HK-2 (cell line): ENCODE data around the gene HOXD3.
A peak's percentile ranks its signal among the peaks of the same experiment; 100 is the strongest.

Experiments used
- DNase-seq: peaks from one replicate; pipeline ENCODE4 v3.0.0-alpha.2; 2018; ENCODE audit not compliant: unreplicated experiment

The HOXD3 gene

DNA sequence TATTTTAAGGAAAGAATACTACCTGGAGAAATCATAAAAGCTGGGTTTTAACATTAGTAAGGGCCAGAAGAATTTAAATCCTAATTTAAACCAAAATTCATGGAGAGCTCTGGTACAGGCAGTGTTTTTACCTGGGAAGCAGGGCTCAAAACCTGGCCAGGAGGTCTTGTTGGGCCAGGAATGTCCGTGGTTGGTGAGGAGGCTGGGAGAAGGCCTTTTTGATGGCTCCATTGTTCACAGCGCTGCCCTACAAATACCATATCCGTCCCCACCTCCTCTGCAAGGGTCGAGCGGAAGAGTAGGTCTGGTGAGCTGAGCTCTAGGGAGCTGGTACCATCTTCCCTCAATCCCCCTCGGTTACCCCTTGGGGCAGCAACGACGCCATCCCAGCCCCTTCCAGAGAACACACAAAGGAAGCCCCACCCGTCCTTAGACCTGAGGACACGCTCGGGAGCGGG is 20.5 kb downstream of the HOXD3 start:
- DNase-seq, result no peak

DNA sequence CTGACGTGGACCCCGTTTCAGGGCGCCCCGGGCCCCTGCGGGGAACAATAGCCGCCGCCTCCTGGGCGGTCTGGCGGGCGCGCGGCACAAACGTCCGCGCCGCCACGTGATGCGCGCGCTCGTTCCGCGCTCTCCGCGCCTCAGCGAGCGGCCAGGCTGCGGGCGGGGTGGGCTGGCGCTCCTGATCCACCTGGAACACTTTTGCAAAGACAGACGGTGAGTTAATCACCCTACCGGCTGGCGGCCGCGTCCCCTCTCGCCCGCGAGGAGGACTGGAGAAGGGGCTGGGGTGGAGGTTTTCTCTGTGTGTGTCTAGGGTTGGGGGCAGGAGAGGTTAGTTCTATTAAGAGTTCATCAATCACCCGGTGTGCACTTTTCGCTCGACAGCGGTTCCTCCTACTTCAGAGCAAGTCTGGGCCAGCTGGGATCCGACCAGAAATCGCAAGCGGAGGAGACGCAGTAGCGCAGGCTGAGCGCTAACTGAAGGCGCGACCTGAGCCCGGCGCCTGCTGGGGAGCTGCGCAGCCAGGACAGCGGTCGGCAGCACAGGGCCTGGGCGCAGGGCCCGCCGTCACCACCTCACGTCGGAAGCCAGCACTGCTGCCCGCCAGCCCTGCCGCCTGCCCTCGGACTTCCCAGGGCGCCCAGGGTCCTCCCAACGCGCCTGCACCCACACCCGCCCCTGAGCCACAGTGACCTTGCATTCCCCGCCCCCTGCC is 21.1 kb downstream of the HOXD3 start:
- no peak for DNase-seq

DNA sequence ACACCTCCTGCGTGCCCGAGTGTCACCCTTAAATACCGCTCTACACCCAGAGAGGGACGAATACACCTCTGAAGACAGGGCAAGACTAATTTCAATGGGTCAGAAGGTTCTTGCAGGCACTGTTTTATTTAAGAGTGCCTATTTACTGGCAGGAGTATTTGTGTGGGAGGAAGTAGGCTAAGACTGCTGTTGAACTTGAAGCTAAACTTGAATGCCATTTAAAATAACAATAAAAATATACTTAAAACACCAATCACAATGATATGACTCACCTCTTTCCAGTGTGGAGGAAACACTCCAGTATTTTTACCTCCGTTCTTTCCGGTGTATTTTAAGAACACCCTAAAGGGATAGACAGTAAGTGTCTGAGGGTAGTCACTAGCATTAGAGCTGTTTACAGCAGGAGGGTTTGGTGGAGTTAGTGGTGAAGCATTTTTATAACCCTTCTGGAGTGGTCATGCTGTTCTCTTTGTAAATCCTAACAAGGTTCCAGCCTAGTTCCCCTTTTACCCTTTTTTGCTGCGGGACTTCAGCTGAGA is 21.7 kb downstream of the HOXD3 start:
- no peak for DNase-seq

DNA sequence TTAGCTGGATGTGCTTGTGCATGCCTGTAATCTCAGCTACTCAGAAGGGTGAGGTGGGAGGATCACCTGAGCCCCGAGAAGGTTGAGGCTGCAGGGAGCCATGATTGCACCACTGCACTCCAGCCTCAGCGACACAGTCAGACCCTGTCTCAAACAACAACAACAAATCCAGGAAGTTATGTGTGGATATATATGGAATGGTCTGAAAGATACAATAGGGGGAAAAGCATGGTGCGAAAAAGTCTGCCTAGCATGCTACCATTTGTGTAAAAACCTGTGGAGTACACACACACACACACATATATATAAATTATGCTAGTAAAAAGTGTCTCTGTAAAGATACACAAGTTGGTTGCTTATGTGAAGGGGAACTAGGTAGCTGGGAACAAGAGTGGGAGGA is 24.4 kb downstream of the HOXD3 start:
- no peak for DNase-seq

DNA sequence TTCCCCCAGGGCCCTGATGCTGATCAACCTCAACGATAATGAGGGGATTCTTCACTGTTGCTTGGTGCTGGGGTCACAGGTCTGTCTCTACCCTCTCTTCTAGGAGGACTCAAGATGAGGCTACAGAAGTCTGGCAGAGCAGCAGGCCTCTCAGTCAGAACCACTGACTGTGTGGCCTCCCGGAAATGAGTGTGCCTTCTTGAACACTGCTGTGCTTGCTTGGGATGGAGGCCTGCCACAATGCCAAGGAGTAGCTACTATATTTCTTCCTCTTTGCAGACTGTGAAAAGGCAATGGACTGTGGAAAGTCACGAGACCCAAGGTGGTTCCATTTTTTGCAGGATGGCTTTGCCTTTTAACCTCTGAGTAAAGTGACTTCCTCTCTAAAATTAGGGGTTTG is 25.6 kb downstream of the HOXD3 start:
- DNase-seq, result no peak

DNA sequence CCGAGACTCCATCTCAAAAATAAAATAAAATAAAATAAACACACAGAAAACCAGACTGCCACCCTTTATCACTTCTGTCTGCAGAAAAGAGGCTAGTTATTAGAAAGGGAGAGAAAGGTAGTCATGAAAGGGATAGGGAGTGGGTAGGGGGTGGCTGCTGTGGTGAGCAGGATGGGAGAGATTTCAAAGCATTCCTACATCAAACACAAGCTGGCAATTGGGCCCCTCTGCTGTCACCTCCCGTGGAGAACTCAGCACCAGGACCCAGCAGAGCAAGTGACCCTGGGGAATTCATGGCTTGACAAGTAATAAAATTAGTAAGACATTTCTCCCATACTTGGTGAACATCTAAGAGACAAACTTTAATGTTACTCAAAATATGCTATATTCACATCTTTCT is 27.6 kb downstream of the HOXD3 start:
- no peak for DNase-seq

DNA sequence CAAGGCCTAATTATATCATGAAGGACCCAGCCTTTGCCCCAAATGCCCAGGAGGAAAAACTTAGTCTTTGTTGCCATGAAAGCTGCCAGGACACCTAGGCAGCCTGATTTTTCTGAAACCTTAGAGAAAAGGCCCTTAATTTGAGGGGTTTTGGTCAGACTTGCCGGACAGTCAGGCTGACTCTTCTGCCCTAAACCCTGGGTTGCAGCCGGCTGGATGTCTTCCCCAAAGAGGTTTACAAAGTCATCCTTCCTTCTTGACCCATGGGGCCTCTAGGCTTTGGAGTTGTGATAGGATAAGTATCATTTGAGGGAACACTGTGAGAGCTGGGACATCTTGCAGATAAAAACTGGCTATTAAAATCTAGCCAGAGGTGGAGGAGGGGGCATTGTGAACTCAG is 28.9 kb downstream of the HOXD3 start:
- DNase-seq, result no peak

DNA sequence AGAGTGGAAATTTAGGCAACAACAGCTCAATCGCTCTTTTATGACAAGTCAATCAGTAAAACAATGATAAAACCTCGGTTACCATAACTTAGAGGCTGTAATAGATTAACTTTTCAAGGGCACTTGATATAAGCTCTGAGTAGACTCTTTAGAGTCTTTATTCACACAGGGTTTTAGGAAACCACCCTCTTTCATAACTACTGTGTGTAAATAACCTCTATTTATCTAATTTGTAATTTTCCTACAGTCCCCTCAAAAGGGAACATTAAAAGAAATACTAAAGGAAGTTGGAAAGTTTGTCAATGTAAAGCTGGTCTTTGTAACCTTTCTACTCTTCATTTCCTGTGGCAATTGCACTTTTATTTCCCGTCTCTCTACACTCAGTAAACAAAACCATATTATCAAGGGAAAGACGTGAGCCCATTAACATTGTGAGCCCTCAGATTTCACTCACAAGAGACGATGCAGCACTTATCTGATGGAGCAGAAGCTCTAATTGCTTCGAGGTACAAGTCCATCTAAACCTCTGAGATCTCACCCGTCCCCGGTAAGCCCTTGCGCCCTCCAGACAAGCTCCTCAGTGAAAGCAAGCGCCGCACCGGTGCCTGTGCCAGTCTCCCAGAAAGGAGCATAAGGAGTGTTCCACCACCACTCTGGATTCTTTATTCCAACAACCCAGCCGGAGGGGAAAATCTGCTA is 30.2 kb downstream of the HOXD3 start:
- DNase-seq, result peak; percentile 26

DNA sequence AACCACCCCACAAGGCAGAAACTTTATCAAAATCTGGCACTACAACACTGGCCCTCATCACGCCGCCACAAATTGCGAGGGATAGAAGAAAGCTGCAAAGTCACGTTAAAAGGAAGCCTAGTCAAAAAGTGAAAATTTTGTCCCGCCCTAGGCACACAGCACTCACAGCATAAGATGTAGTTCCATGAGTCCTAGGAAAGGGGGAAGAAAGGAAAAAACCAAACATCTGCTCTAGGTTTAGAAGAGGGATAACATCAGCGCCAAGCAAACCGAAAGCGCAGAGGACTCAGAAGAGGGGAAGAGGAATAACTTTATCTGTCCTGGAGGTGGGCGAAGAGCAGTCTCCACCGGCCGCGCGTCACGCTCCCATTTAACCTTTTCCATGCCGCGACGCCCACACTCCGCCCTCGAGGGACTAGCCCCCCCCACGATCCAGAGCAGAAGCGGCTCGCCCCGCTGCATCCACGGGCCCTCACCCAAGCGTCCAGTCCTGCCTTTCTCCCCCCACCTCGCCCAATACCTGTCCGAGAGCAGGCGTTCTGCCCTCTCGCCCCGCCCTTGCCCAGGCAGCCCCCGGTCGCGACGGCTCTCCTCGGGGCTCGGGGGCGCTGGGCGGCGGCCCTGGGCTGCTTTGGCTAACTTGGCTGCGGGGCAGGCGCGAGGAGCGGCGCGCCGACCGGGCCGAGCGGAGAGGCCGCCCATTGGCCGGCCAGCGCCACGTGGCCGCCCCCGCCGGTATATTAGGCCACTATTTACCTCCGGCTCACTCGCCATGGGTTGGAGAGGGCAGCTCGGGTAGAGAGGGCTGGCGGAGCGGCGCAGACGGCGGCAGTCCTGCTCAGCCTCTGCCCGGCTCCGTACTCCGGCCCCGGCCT is 31.0 kb downstream of the HOXD3 start, which contains the start of gene HOXD1:
Gene HOXD1 (plus strand): TSS at position 770 of the 875 bp plus-strand sequence. CDS start 134 bp downstream, outside the sequence.
- peak; percentile 76 for DNase-seq

DNA sequence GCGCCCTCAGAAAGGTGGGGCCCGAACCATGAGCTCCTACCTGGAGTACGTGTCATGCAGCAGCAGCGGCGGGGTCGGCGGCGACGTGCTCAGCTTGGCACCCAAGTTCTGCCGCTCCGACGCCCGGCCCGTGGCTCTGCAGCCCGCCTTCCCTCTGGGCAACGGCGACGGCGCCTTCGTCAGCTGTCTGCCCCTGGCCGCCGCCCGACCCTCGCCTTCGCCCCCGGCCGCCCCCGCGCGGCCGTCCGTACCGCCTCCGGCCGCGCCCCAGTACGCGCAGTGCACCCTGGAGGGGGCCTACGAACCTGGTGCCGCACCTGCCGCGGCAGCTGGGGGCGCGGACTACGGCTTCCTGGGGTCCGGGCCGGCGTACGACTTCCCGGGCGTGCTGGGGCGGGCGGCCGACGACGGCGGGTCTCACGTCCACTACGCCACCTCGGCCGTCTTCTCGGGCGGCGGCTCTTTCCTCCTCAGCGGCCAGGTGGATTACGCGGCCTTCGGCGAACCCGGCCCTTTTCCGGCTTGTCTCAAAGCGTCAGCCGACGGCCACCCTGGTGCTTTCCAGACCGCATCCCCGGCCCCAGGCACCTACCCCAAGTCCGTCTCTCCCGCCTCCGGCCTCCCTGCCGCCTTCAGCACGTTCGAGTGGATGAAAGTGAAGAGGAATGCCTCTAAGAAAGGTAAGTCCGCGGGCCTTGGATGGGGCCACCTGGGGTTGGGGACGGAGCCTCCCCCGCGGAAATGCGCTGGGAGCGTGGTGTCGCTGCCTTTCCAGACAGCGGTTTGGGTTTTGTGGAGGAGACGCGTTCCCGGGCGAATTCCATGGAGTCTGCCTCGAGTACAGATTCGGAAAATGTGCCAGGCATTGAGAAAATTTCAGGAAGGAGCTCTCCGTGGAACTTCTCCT is 31.9 kb downstream of the HOXD3 start:
- peak; percentile 17 for DNase-seq

DNA sequence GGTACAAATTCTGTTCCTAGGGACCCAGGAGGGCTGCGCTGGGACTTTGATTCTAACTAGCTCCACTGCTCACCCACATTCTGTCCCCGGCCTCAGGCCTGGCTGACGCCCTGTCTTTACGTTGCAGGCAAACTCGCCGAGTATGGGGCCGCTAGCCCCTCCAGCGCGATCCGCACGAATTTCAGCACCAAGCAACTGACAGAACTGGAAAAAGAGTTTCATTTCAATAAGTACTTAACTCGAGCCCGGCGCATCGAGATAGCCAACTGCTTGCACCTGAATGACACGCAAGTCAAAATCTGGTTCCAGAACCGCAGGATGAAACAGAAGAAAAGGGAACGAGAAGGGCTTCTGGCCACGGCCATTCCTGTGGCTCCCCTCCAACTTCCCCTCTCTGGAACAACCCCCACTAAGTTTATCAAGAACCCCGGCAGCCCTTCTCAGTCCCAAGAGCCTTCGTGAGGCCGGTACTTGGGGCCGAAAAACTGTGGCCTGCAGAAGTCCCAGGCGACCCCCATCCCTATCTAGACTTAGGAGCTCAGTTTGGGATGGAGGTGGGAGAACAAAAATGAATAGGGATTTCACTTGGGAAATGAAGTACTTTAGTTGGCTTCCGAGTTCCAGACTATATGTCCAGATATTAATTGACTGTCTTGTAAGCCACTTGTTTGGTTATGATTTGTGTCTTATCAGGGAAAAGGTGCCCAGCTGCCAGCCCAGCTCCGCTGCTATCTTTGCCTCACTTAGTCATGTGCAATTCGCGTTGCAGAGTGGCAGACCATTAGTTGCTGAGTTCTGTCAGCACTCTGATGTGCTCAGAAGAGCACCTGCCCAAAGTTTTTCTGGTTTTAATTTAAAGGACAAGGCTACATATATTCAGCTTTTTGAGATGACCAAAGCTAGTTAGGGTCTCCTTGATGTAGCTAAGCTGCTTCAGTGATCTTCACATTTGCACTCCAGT is 32.9 kb downstream of the HOXD3 start:
- DNase-seq, result no peak

DNA sequence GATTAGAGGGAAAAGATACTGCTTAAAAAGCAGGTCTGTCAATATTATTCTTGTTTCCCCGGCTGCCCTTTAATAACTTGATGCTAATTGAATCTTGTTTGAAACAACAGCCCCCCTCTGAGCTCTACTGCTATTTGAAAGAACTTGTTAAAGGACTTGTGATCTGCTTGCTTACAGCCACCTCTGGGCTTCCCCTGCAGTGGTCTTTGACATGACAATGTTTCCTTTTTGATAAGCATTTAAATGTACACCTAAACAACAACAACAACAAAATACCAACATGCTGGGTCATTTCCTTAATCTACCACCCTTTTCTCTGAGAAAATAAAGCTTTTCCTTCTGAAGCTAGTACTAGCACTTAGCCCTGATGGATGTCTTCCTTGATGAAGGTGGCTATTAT is 35.2 kb downstream of the HOXD3 start:
- DNase-seq, result no peak

DNA sequence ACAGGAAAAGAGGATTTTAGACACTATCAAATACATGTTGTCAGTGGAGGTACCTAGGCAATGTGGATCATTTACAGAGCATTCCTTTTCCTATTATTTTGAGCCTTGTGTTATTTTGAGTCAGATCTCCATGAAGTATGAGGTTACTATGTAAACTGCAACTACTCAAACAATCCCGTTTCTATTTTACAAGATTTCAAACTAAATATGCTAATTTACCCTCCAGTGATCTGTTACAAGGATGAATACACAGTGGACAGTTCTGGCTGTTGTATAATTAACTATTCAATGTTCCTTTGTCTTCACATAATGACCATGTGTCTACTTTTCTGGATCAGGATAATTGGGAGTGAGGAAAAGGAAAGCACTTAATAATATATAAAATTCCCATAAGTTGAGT is 35.9 kb downstream of the HOXD3 start:
- no peak for DNase-seq

DNA sequence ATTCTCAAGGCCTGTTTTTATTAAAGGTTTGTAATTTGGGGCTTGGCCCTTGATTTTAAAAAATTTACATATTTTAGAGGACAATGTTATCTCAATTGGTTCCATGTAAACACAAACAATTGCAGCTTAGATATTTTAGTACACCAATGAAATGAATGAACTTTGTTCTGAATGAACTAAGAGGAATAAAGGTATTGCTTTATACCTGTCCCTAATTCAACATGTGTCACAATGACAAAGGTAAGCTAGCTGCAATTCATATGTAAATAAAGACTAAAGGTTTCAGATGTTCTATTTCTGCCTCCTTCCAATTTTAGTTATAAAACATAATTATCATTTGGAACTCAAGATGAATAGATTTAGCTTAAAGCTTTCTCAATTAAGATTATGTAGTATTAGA is 42.8 kb downstream of the HOXD3 start:
- DNase-seq, result no peak

DNA sequence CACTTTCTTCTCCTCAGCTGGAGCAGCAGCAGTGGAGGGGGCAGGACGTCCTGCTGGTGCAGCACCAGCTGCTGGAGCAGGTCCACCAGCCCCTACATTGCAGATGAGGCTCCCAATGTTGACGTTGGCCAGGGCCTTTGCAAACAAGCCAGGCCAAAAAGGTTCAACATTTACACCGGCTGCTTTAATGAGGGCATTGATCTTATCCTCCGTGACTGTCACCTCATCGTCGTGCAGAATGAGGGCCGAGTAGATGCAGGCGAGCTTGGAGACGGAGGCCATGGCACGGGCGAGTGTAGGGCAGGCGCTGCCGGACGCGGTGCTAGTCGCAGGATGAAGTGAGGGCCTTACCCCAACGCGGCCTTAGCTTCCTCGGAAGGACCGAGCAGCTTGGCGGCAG is 43.9 kb downstream of the HOXD3 start:
- DNase-seq, result no peak

DNA sequence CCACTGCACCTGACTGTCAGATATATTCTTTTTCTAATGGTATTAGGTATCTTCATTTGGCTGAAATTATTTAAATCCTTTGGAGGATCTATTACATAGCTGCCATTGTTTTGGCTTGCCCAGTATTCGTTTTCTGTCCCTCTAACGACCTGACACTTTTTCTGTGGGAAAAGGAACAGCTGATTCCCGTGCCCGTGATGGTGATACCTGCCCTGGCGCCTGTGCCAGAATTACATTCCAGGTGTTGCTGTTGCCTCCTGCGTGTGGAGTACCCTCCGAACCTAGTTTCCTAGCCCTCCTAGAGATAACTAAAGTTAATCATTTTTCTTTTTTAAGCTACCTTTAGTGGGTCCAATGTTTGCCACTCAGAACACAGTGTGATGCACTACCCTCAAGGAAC is 45.4 kb downstream of the HOXD3 start:
- DNase-seq, result no peak

DNA sequence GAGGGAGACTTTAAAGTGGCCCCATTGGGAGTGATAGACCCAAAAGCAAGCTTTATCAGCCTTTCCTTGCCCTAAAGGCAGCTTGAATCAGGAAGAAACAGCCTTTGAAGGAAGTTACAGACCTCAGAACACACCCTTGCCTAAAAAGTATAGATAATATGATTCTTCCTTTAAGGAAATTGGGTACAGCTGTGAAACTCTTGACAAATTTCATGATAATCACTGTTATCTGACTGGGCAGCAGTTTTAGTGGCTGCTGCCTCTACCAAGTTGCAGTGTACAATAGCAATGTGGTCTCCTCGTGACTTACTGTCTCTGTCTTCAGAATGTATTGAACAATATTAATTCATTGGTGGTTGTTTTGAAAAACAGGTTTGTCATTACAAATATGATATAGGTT is 48.0 kb downstream of the HOXD3 start:
- DNase-seq, result no peak

DNA sequence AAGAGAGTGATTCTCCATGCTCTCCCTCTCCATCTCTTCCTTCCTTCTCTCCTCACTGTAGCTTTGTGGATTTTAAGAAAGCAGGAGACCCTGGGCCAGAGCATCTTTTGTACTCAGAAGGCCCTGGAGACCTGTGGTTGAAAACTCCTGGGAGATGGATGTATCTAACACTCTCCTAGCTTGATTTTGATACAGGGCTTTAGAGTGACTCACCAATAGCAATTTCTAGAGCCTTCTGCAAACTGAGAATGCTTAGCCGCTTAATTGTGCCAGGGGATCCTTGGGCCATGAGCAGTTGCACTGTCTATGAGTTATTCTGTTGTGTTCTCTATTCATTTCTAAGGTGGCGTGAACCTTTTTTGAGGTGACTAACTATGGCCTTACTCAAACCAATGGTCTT is 49.0 kb downstream of the HOXD3 start:
- DNase-seq, result no peak

DNA sequence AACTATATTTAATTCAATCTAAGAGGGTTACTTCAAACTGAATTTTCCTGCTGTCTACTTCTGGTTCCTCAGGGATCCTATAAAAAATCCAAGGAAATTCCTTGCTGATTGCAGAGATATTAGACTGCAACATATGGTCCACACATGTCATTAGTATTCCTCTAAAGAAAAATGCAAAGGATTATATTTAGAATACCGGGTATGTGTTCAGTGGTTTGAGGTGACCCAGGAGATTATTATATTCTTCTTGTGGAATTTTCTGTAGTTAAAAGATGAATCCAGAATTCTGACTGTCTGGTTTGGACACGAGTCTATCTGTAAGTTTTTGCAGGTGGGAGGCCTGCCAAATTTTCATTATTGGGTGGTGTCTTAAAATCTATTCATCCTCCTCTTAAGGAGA is 49.6 kb downstream of the HOXD3 start:
- no peak for DNase-seq

DNA sequence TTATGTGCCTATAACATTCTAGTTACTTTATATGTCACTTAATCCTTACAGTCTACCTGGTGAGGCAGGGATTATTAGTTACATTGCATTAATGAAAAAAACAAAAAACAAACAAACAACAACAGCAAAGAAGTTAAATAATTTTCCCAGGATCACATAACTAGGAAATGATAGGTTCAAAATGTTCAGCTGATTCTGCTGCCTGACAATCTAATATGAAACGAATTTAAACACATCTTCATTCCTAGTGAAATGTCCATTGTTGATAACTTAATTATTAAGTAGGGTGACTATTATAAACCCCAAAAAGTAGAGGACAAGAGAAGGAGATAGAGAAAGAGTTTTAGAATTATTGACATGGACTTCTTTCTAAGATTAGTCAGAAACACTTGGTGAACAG is 54.0 kb downstream of the HOXD3 start:
- no peak for DNase-seq
